ENCODE results near the gene FCAMR. TPM values are rescaled to one million over a fixed set of nuclear protein-coding genes. Genes with fewer than 3 reads are reported as not detected.

The FCAMR gene
- total and polyA plus RNA-seq, 2 experiments from 2014 or later, result not detected

GRCh38 chr1:206909883-206910318 is 60.4 kb downstream of the FCAMR start:
- Histone ChIP-seq H4K20me1 (replicated peaks; ENCODE audit: insufficient read depth) (no peaks in the 10 kb centered on the region), H3K27ac (ENCODE audit: low read depth) (no peak overlapping the region), H3F3A (replicated peaks; ENCODE audit: low read depth) (peaks cover 6% of the 10 kb centered on the region; the same call in 1 of the 2 replicates), H3K4me2 (peak overlapping the region; percentile 93), H3K4me1 (ENCODE audit: insufficient read depth) (peaks cover 4% of the 10 kb centered on the region), H3K27me3 (ENCODE audit: insufficient read depth) (peaks cover 33% of the 10 kb centered on the region), H3K36me3 (ENCODE audit: insufficient read depth) (no peaks in the 10 kb centered on the region), H3K9me2 (ENCODE audit: insufficient read depth) (0 out of 2 replicates have a peak, but pooled peaks cover 4% of the 10 kb centered on the region), H2AFZ (peak overlapping the region; percentile 99), H3K4me3 (peak overlapping the region; percentile 79), H3K79me2 (replicated peaks; ENCODE audit: insufficient read depth) (no peaks in the 10 kb centered on the region)
- Mint-ChIP-seq H3K27me3 (ENCODE audit: insufficient read depth, low read depth, poor library complexity) (peaks cover 24% of the 10 kb centered on the region), H3K4me3 (peak overlapping the region; percentile 72), H3K9me3 (no peaks in the 10 kb centered on the region), H3K36me3 (ENCODE audit: low read depth) (no peaks in the 10 kb centered on the region), H3K4me1 (peaks cover 19% of the 10 kb centered on the region), H3K27ac (no peak overlapping the region)
- DNase-seq (ENCODE audit: low spot score) (peak; percentile 53), ATAC-seq (peak; percentile 33)
- TF ChIP-seq ZNF462 (CRISPR knock-in tag; IDR thresholded peaks at IDR 0.05), result no peak
- TF ChIP-seq POLR2AphosphoS5 (IDR thresholded peaks at IDR 0.05; ENCODE audit: low read depth), result no peak
- no peak for TF ChIP-seq ETS1 (IDR thresholded peaks at IDR 0.05)
- no peak for TF ChIP-seq JUNB (IDR thresholded peaks at IDR 0.05; ENCODE audit: unreplicated experiment)

All from GM23338 (cell line).